Prostate gland (tissue), 2 donors: ENCODE measurements around the gene SCYGR7. TPM values are rescaled to one million over a fixed set of nuclear protein-coding genes. Genes with fewer than 3 reads are reported as not detected.

Experiments used
- DNase-seq: peaks from one replicate; pipeline ENCODE4 v3.0.0-alpha.2; 2019; ENCODE audit warnings: low spot score
- H3K27ac ChIP-seq, 2 donors: fragments of 200-600 bp; sonication (generic); 2 replicates each; pipeline ENCODE4 v1.5.1; 2017 to 2019
- H3K27me3 ChIP-seq: fragments of 200-600 bp; sonication (generic); replicated peaks from 2 replicates; pipeline ENCODE4 v1.5.1; 2019; ENCODE audit not compliant: insufficient read depth
- H3K36me3 ChIP-seq, 2 donors: fragments of 200-600 bp; sonication (generic); 1 replicate in 1 of 2; 2 replicates in 1 of 2; pipeline versions ENCODE4 v1.5.1 to v1.8.1; 2017 to 2019
- H3K4me1 ChIP-seq: fragments of 200-600 bp; sonication (generic); replicated peaks from 2 replicates; pipeline ENCODE4 v1.5.1; 2019
- H3K4me3 ChIP-seq, 2 donors: fragments of 200-600 bp; sonication (generic); 2 replicates each; pipeline ENCODE4 v1.5.1; 2017 to 2019
- H3K9me3 ChIP-seq: fragments of 200-600 bp; sonication (generic); 2 replicates; pipeline ENCODE4 v1.5.1; 2017
- CTCF ChIP-seq, 4 experiments: fragments of 200-600 bp in 2 of 4; fragments of 450-650 bp in 2 of 4; sonication (generic) in 2 of 4; IDR thresholded peaks; 1 replicate in 3 of 4; 2 replicates in 1 of 4; pipeline ENCODE4 v1.5.1; 2016 to 2019; ENCODE audit warnings: antibody characterized with exemption in 4 of 4, mild to moderate bottlenecking in 2 of 4, moderate library complexity in 2 of 4
- POLR2A ChIP-seq: fragments of 450-650 bp; IDR thresholded peaks from one replicate; pipeline ENCODE4 v1.6.1; 2016; ENCODE audit warnings: antibody characterized with exemption, mild to moderate bottlenecking
- POLR2AphosphoS5 ChIP-seq: sonication (generic); formaldehyde crosslinking; IDR thresholded peaks from one replicate; pipeline ENCODE4 v1.6.1; 2017; ENCODE audit warnings: antibody characterized with exemption
- WGBS: methylation state at CpG from one replicate; pipeline ENCODE4 v1.1.5; 2018; 5-methylcytosine and 5-hydroxymethylcytosine counted together
- intact Hi-C: fragments of 100-400 bp; cut with DNase I; formaldehyde crosslinking; loops from one replicate; pipeline ENCODE4 v1.14.2; 2022
- total RNA-seq, 2 donors: library from RNA; depleted of rRNA; stranded (reverse); fragments of >200 nt; gene quantifications; one replicate each; pipeline ENCODE4 v1.1.0, GENCODE V29; 2016

The SCYGR7 gene
- total RNA-seq, 2 donors from 2014 or later, result not detected

- TF ChIP-seq POLR2AphosphoS5, result no peak
- no peak for TF ChIP-seq CTCF (IDR thresholded peaks at IDR 0.05)
- no peak for TF ChIP-seq POLR2A
- H3K4me3 ChIP-seq, result no peak overlapping the region
- intact Hi-C loops, result loop anchor here (5.0 kb wide), 3 partner anchors 111 to 361 kb away; partner anchors contain the start of gene AGFG1
- H3K27ac ChIP-seq, result no peak overlapping the region
- H3K9me3 ChIP-seq, result no peaks in the 10 kb centered on the region
- DNase-seq, result no peak
- H3K4me1 ChIP-seq, result no peaks in the 10 kb centered on the region
- no peaks in the 10 kb centered on the region for H3K27me3 ChIP-seq
- H3K36me3 ChIP-seq, result no peaks in the 10 kb centered on the region
- WGBS, result 94% methylated on average over 22 of the region's 22 CpGs
Measured at GRCh38 chr2:227767830-227768229, 39.7 kb downstream of the SCYGR7 start.

- no peaks in the 10 kb centered on the region for H3K27me3 ChIP-seq
- no peak overlapping the region for H3K27ac ChIP-seq
- no peak overlapping the region for H3K4me3 ChIP-seq
- H3K4me1 ChIP-seq, result no peaks in the 10 kb centered on the region
- 84% methylated on average over 5 of the region's 5 CpGs for WGBS
- no peaks in the 10 kb centered on the region for H3K9me3 ChIP-seq
- no peak for TF ChIP-seq POLR2A
- no peak for TF ChIP-seq POLR2AphosphoS5
- no peak for TF ChIP-seq CTCF (IDR thresholded peaks at IDR 0.05)
- no peak for DNase-seq
- intact Hi-C loops, result no loop called here
- H3K36me3 ChIP-seq, result no peaks in the 10 kb centered on the region
Measured at GRCh38 chr2:227772197-227772661, 44.1 kb downstream of the SCYGR7 start.

- Histone ChIP-seq H3K4me3 (no peak overlapping the region), H3K9me3 (no peaks in the 10 kb centered on the region), H3K36me3 (no peaks in the 10 kb centered on the region), H3K27ac (no peak overlapping the region), H3K27me3 (no peaks in the 10 kb centered on the region), H3K4me1 (no peaks in the 10 kb centered on the region)
- WGBS, result 73% methylated on average over 2 of the region's 2 CpGs
- intact Hi-C loops, result no loop called here
- no peak for DNase-seq
- TF ChIP-seq POLR2AphosphoS5 (no peak), POLR2A (no peak), CTCF (IDR thresholded peaks at IDR 0.05) (no peak)
Measured at GRCh38 chr2:227772932-227773331, 44.8 kb downstream of the SCYGR7 start.

GRCh38 chr2:227774011-227774624 lies 46.0 kb downstream of the SCYGR7 start:
- H3K9me3 ChIP-seq, result no peaks in the 10 kb centered on the region
- TF ChIP-seq CTCF (IDR thresholded peaks at IDR 0.05) (no peak), POLR2A (no peak), POLR2AphosphoS5 (no peak)
- no peaks in the 10 kb centered on the region for H3K36me3 ChIP-seq
- no peak for DNase-seq
- no peaks in the 10 kb centered on the region for H3K27me3 ChIP-seq
- H3K27ac ChIP-seq, result no peak overlapping the region
- H3K4me3 ChIP-seq, result no peak overlapping the region
- WGBS, result 58% methylated on average over 15 of the region's 15 CpGs
- intact Hi-C loops, result no loop called here
- no peaks in the 10 kb centered on the region for H3K4me1 ChIP-seq
